GM10248 (cell line): ENCODE results near the gene PROSER3.

ENCODE experiments used
- CTCF ChIA-PET: fragments of 300-600 bp; sonication (Branson Sonifier 250); formaldehyde crosslinking; extraction: SDS; loops from one replicate; lab custom pipeline; 2021; ENCODE audit warnings: antibody characterized with exemption; lab: Yijun Ruan, JAX
- POLR2A ChIA-PET: fragments of 350-650 bp; sonication (Branson Sonifier 250); formaldehyde crosslinking; extraction: SDS; loops from one replicate; lab custom pipeline; 2020; ENCODE audit warnings: antibody characterized with exemption; lab: Yijun Ruan, JAX
- DNase-seq: peaks from one replicate; pipeline ENCODE4 v3.0.0; 2012; ENCODE audit errors: extremely low spot score
- TF ChIP-seq, protein P1 (sequence below): IDR thresholded peaks from 2 replicates; pipeline ENCODE4 v1.5.1; 2012; ENCODE audit warnings: mild to moderate bottlenecking, low read depth; ENCODE audit errors: extremely low read depth, missing control alignments, control extremely low read depth

PROSER3 gene

DNA sequence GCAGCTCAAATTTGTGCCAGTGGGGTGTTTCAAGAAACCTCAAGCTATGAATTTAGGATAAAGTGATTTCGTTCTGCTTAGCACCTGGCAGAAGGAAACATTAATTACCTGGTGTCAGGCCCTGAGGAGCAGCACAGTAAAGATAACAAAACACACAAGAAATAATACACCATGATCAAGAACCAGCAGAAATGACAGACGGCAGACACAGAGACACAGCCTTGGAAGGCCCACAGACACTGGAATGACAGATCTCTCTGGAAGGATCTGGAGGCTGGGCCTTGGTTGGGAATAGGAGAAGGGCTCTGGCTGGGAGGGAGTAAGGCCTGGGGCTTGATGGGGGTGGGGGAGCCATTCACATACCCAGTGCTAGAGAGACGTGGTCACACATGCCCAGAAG is 43.9 kb downstream of the PROSER3 start:
- CTCF ChIA-PET, result interaction anchor here (0.9 kb wide), 1 partner anchor 12 kb away, joined by 3 read pairs; no protein-coding TSS in a partner anchor
- TF ChIP-seq, protein P1, sequence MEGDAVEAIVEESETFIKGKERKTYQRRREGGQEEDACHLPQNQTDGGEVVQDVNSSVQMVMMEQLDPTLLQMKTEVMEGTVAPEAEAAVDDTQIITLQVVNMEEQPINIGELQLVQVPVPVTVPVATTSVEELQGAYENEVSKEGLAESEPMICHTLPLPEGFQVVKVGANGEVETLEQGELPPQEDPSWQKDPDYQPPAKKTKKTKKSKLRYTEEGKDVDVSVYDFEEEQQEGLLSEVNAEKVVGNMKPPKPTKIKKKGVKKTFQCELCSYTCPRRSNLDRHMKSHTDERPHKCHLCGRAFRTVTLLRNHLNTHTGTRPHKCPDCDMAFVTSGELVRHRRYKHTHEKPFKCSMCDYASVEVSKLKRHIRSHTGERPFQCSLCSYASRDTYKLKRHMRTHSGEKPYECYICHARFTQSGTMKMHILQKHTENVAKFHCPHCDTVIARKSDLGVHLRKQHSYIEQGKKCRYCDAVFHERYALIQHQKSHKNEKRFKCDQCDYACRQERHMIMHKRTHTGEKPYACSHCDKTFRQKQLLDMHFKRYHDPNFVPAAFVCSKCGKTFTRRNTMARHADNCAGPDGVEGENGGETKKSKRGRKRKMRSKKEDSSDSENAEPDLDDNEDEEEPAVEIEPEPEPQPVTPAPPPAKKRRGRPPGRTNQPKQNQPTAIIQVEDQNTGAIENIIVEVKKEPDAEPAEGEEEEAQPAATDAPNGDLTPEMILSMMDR, result no peak
- DNase-seq, result no peak
- POLR2A ChIA-PET, result no interaction called here

DNA sequence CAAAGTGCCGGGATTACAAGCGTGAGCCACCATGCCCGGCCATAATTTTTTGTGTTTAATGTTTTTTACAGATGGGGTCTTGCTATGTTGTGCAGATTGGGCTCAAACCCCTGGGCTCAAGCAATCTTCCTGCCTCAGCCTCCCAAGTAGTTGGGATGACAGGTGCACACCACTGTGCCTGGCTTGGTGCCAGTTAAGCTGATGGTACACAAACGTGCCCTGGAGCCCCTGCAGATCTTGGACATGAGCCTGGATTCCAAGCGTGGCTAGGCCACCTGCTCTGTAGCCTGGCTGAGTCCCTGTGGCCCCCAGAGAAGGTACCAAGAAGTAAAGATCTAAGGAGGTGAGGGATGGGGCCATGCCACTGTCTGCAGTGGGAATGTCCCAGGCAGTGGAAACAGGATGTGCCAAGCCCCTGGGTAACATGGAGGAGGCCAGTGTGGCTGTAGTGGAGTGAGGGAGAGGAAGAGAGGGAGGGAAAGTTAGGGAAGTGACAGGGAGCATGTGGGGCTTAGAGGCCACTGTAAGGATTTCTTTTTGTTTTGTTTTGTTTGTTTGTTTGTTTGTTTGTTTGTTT is 47.6 kb downstream of the PROSER3 start:
- POLR2A ChIA-PET, result no interaction called here
- TF ChIP-seq, protein P1, result no peak
- DNase-seq, result no peak
- CTCF ChIA-PET, result no interaction called here

DNA sequence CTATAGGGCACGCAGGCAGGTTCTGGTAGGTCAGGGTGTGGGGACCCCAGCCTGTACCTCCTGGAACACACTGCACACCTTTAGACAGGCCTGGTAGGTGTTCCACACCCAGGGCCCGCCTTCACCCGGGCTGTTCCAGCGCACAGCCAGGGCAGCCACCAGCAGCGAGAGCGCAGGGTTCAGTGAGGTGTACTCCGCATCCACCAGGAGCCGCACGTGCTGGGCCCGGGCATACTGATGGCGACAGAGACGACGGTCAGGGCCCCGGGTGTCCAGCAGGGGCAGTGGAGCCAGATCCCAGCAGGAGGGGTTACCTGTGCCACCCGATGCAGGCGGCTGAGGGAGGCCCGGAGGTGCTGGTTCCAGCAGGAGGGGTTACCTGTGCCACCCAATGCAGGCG is 48.6 kb downstream of the PROSER3 start:
- DNase-seq, result no peak
- TF ChIP-seq, protein P1, result no peak
- CTCF ChIA-PET, result no interaction called here
- POLR2A ChIA-PET, result no interaction called here

DNA sequence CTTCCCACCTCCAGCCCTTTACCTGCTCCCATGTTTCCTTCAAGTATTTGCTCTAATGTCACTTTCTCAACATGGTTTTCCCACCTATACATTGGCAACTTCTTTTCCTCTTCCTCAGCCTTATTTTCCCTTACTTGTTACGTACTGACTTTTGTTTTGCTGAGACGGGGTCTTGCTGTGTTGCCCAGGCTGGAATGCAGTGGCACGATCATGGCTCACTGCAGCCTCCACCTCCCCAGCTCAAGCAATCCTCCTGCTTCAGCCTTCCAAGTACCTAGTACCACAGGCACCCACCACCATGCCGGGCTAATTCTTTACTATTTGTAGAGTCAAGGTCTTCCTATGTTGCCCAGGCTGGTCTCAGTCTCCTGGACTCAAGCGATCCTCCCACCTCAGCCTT is 49.7 kb downstream of the PROSER3 start:
- TF ChIP-seq, protein P1, result no peak
- POLR2A ChIA-PET, result no interaction called here
- CTCF ChIA-PET, result no interaction called here
- DNase-seq, result no peak

DNA sequence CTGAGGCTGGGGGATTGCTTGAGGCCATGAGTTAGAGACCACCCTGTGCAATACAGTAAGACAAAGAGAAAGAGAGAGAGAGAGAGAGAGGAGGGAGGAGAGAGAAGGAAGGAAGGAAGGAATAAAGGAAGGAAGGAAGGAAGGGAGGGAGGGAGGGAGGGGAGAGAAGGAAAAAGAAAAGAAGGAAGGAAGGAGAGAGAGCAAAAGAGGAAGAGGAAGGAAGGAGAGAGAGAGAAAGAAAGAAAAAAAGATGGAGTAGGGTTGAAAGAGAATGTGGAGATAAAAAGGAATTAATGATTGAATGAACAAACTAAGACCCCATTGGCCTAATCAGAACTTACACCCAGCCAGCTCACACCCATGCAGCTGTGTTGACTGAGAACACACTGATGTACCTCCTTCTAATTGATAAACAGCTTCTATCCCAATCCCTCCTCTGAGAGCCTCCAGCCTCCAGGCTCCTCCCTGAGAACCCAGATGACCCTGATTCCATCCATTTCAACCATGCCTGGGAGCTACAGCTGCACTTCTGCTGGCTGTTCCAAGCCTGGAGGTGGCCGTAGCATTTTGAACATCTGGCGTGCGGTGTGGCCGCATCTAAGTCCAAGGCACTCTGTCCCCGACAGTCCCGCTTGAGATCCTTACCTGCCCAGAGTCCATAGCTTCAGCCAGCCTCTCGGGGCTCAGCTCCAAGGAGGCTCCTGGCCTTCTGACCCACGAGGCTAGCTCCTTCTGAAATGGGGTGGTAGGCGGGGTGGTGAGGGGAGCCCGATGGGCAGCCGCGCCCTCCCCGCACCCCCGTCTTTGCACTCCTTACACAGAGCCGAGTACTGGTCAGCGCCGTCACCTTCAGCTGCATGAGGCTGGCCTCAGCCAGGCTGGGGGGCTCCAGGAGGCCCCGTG is 53.6 kb downstream of the PROSER3 start:
- POLR2A ChIA-PET, result no interaction called here
- CTCF ChIA-PET, result no interaction called here
- DNase-seq, result no peak
- TF ChIP-seq, protein P1, result no peak

DNA sequence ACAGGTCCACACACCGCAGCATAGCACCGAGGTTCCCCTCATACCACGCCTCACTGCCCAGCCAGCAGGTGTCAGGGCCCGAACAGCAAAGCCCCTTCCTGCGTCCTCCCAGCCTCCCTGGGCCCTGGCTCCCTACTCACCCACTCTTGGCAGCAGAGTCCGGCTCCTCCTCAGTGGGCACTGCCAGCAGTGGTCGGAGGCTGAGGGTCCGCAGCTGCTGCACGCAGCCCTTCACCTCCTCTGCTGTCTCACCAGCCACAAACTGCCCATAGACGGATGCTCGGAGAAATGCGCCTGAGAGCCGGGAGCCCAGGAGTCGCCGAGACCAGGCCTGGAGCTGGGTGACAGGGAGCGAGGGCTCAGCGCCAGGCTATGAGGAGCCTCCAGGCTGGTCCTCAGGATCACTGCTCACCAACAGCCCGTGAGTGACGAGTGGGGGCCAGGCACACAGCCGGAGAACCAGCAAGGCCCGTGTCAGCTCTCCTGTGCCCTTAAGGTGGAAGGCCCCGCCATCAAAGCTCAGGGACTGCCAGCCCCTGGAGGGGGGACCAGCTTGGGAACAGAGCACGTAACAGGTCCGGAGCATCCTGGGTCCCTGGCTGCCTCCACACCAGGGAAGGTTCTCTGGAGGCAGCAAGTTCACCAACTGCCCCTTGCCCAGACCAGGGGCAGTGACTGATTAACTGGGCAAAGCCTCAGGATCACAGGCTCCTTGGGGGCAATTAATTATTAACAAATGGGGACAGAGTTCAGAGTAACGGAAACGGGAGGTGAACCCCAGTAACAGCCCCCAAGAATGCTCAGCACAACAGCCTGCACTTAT is 54.5 kb downstream of the PROSER3 start, which contains the start of gene PRODH2:
PRODH2 (minus strand) TSS at position 626 of the 823 bp plus-strand sequence; CDS start at position 586, 40 bp downstream.
- no peak for DNase-seq
- TF ChIP-seq, protein P1, result no peak
- ChIA-PET CTCF (no interaction called here), POLR2A (no interaction called here)
